D721Med (cell line): ENCODE measurements around the gene REP15.
"Not testable (repeated sequence)": the region's sequence is repeated elsewhere in the genome, so short reads cannot be mapped to it uniquely, and the experiment has no call there.

Source experiments
- DNase-seq: peaks from one replicate; pipeline ENCODE4 v3.0.0; 2011; ENCODE audit warnings: low spot score; ENCODE audit not compliant: insufficient read length
- FAIRE-seq: peaks from 2 replicates; lab custom pipeline; 2011; peaks lifted over from hg19 to GRCh38; lab: Jason Lieb, UNC
- TF ChIP-seq, protein P1 (sequence below): IDR thresholded peaks from 2 replicates; pipeline ENCODE4 v1.5.1; 2012; ENCODE audit warnings: mild to moderate bottlenecking, control low read depth; ENCODE audit not compliant: insufficient read depth; ENCODE audit errors: missing control alignments

Gene REP15

DNA sequence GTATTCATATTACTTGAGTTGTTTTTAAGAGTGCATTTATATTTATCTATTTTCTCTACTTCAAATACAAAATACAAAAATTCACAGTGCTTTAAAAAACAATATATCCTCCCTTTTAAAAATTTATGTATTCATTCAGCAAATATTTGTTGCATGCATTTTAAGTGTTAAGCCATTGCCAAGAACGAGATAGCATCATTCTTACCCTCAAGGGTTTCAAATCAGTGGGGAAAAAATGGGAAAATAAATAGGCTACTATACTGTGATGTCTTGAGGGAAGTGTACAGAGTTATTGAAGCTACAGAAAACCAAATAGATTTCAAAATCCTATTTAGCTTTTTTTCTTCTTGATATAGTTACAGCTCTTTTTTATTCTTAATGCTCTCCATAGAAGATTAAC lies 37.5 kb downstream of the REP15 start:
- TF ChIP-seq, protein P1, sequence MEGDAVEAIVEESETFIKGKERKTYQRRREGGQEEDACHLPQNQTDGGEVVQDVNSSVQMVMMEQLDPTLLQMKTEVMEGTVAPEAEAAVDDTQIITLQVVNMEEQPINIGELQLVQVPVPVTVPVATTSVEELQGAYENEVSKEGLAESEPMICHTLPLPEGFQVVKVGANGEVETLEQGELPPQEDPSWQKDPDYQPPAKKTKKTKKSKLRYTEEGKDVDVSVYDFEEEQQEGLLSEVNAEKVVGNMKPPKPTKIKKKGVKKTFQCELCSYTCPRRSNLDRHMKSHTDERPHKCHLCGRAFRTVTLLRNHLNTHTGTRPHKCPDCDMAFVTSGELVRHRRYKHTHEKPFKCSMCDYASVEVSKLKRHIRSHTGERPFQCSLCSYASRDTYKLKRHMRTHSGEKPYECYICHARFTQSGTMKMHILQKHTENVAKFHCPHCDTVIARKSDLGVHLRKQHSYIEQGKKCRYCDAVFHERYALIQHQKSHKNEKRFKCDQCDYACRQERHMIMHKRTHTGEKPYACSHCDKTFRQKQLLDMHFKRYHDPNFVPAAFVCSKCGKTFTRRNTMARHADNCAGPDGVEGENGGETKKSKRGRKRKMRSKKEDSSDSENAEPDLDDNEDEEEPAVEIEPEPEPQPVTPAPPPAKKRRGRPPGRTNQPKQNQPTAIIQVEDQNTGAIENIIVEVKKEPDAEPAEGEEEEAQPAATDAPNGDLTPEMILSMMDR, result no peak
- no peak for FAIRE-seq
- no peak for DNase-seq

DNA sequence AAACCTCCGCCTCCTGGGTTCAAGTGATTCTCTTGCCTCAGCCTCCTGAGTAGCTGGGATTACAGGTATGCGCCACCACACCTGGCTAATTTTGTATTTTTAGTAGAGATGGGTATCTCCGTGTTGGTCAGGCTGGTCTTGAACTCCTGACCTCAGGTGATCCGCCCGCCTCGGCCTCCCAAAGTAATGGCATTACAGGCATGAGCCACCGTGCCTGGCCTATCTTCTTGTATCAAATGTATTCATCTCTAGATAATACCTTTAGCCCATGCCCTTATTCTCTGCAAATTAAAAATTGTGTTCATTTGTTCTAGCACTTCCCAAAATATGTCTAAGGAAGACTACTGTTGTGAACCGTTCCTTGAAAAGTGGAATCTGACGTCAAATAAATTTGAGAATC lies 38.1 kb downstream of the REP15 start:
- DNase-seq, FAIRE-seq: not testable (repeated sequence)

DNA sequence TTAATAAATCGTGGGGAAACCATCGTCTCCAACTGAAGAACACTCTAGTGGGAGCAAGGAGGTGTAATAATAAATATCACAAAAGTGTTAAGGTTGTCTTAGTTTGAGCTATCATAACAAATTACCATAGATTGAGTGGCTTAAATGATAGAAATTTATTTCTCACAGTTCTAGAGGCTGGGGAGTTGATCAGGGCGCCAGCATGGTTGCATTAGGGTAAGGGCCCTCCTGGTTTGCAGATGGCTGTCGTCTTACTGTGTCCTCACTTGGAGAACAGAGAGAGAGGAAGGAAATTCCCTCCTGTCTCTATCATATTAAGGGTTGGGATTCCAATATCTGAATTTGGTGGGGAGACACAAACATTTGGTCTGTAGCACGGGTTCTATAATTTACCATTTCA lies 47.4 kb downstream of the REP15 start:
- TF ChIP-seq, protein P1, result no peak
- DNase-seq (no peak), FAIRE-seq (no peak)

DNA sequence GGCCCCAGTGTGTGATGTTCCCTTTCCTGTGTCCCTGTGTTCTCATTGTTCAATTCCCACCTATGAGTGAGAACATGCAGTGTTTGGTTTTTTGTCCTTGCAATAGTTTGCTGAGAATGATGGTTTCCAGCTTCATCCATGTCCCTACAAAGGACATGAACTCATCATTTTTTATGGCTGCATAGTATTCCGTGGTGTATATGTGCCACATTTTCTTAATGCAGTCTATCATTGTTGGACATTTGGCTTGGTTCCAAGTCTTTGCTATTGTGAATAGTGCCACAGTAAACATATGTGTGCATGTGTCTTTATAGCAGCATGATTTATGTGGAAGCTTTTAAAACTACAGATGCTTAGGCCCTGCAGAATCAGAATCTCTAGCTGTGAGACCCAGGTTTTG lies 49.5 kb downstream of the REP15 start:
- FAIRE-seq, DNase-seq: not testable (repeated sequence)
